Esophagus squamous epithelium (tissue), 5 donors: Measurements from ENCODE around the gene KCNMB1. TPM values are rescaled to one million over a fixed set of nuclear protein-coding genes. Genes with fewer than 3 reads are reported as not detected.

Source experiments
- DNase-seq: peaks from one replicate; lab custom pipeline; 2025; lab: John Stamatoyannopoulos, UW
- H3K27ac ChIP-seq, 4 donors: fragments of 200-600 bp; sonication (generic); one replicate each; pipeline ENCODE4 v1.5.1; 2016 to 2019; ENCODE audit warnings: mild to moderate bottlenecking in 1 of 4
- H3K27me3 ChIP-seq, 4 donors: fragments of 200-600 bp; sonication (generic); 1 replicate in 3 of 4; 2 replicates in 1 of 4; pipeline versions ENCODE4 v1.5.1 to v1.6.0; 2017 to 2021; ENCODE audit warnings: antibody characterized with exemption in 1 of 4
- H3K36me3 ChIP-seq, 3 donors: fragments of 200-600 bp; sonication (generic); one replicate each; pipeline ENCODE4 v1.5.1; 2016 to 2019
- H3K4me1 ChIP-seq, 3 donors: fragments of 200-600 bp; sonication (generic); one replicate each; pipeline ENCODE4 v1.5.1; 2017 to 2019
- H3K4me3 ChIP-seq, 4 donors: fragments of 200-600 bp; sonication (generic); 1 replicate in 3 of 4; 2 replicates in 1 of 4; pipeline ENCODE4 v1.5.1; 2016 to 2019; ENCODE audit warnings: mild to moderate bottlenecking in 2 of 4, moderate library complexity in 1 of 4
- H3K9me3 ChIP-seq, 3 donors: fragments of 200-600 bp; sonication (generic); one replicate each; pipeline ENCODE4 v1.5.1; 2016 to 2019
- CTCF ChIP-seq, 6 experiments: fragments of 450-650 bp in 4 of 6; fragments of 200-600 bp in 2 of 6; sonication (generic) in 2 of 6; IDR thresholded peaks; one replicate each; pipeline ENCODE4 v1.5.1; 2016 to 2019; ENCODE audit warnings: antibody characterized with exemption in 6 of 6, mild to moderate bottlenecking in 4 of 6, moderate library complexity in 4 of 6
- POLR2A ChIP-seq, 4 donors: fragments of 450-650 bp; IDR thresholded peaks; one replicate each; pipeline ENCODE4 v1.6.1; 2017; ENCODE audit warnings: antibody characterized with exemption in 4 of 4, mild to moderate bottlenecking in 4 of 4, moderate library complexity in 3 of 4
- WGBS, 2 donors: methylation state at CpG; one replicate each; pipeline ENCODE4 v1.1.5; 2018; 5-methylcytosine and 5-hydroxymethylcytosine counted together
- intact Hi-C: fragments of 100-400 bp; cut with DNase I; formaldehyde crosslinking; loops from one replicate; pipeline ENCODE4 v1.15.0; 2022
- total RNA-seq, 4 donors: library from RNA; depleted of rRNA; stranded (reverse); fragments of >200 nt; gene quantifications; one replicate each; pipeline ENCODE4 v1.1.0, GENCODE V29; 2016
- donor health status: DM: yes; HTN: yes; CAD: no.

KCNMB1 gene, protein sequence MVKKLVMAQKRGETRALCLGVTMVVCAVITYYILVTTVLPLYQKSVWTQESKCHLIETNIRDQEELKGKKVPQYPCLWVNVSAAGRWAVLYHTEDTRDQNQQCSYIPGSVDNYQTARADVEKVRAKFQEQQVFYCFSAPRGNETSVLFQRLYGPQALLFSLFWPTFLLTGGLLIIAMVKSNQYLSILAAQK
- total RNA-seq, result 1 to 10 TPM in 3 of 4 donors, under 1 TPM in 1; 0.38 to 9.3 (median 2.4) TPM

GRCh38 chr5:170388818-170389549 lies at the start of gene KCNMB1:
TSS of gene KCNMB1 (minus strand) at chr5:170389367. CDS start at chr5:170385447, 3,920 bp downstream.
- Histone ChIP-seq H3K4me3 (peak within 1 kb of the TSS; percentile 21 to 66 (median 36)), H3K4me1 (peaks cover 0 to 16% (median 0%) of the 10 kb centered on the region in 3 donors), H3K9me3 (no peaks in the 10 kb centered on the region), H3K27ac (peak within 1 kb of the TSS; percentile 67 to 90 (median 77)), H3K27me3 (no peaks in the 10 kb centered on the region), H3K36me3 (no peaks in the 10 kb centered on the region)
- 31 to 44% methylated on average over 5 to 9 of the region's 15 CpGs for WGBS, 2 donors
- no peak for TF ChIP-seq POLR2A (IDR thresholded peaks at IDR 0.05)
- no peak for TF ChIP-seq CTCF (IDR thresholded peaks at IDR 0.05)
- no peak for DNase-seq
- intact Hi-C loops, result no loop called here

- Histone ChIP-seq H3K4me1 (no peaks in the 10 kb centered on the region), H3K27me3 (no peaks in the 10 kb centered on the region), H3K9me3 (no peaks in the 10 kb centered on the region), H3K36me3 (no peaks in the 10 kb centered on the region), H3K27ac (no peak overlapping the region), H3K4me3 (no peak overlapping the region)
- TF ChIP-seq CTCF (IDR thresholded peaks at IDR 0.05), result no peak
- intact Hi-C loops, result loop anchor here (5.0 kb wide), 1 partner anchor 189 kb away; no protein-coding TSS in a partner anchor
- 78 to 83% methylated on average over 7 to 8 of the region's 8 CpGs for whole genome bisulfite sequencing, 2 donors
- no peak for DNase-seq
These were observed 49.4 kb upstream of the KCNMB1 start for GRCh38 chr5:170438581-170438980.

DNA sequence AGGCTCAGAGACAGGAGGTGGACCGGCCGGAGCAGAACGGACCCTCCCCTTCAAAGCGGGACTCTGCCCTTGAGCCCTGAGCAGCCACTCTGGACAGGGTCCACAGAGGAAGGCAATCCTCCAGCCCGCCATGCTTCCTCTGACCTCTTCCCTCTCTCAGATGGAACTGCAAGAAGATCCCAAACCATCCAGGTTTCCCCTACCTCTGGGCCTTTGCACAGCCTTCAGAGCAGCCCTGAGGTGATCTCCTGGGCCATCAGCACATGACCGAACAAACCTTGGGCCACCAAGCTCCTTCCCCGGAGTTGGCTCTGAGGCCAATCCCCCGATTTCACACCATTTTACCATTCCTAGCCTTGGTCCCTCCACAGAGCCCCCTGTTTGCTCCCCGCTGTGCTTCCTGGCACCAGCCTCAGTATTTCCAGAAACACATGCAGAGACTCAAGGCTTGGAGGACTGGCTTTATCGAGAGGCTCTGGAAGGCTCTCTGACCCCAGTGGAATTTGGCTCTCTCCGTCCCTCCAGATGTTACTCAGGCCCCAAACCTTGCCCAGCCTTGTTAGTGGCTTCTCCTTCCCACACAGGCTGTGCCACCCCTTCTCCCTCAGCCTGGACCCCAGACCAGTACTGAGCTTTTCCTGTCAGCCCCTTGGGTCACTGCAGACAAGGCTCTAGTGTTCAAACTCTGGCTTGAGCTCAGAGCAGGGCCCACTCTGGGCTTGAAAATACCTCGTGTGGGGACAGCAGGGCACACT lies 48.6 kb upstream of the KCNMB1 start:
- no peak for TF ChIP-seq POLR2A (IDR thresholded peaks at IDR 0.05)
- no peak for TF ChIP-seq CTCF (IDR thresholded peaks at IDR 0.05)
- WGBS, 2 donors, result 80 to 90% methylated on average over 9 to 11 of the region's 12 CpGs
- peaks cover 0 to 1% (median 0%) of the 10 kb centered on the region in 4 donors for H3K27me3 ChIP-seq
- intact Hi-C loops, result loop anchor here (5.0 kb wide), 1 partner anchor 190 kb away; no protein-coding TSS in a partner anchor
- DNase-seq, result no peak
- H3K27ac ChIP-seq, result no peak overlapping the region
- H3K9me3 ChIP-seq, result no peaks in the 10 kb centered on the region
- H3K36me3 ChIP-seq, result no peaks in the 10 kb centered on the region
- H3K4me1 ChIP-seq, result no peaks in the 10 kb centered on the region
- no peak overlapping the region for H3K4me3 ChIP-seq

DNA sequence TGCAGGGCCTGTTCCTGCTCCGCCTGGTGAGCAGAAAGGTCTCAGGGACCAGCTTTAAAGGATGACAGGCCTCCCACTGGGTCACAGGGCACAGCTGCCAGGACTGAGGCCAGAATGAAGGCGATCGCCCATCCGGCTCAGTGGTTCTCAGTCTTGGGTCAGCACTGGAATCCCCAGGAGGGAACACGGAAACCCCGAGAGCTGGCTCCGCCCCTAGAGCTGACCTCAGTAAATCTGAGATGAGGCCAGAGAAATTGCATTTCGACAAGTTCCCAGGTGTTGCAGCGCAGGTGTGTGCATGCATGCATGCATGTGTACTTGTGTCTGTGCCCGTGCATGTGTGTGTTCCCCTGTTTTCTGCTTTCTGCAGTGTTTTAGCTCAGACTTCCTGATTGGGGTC lies 47.2 kb upstream of the KCNMB1 start:
- intact Hi-C loops, result loop anchor here (5.0 kb wide), 1 partner anchor 191 kb away; no protein-coding TSS in a partner anchor
- WGBS, 2 donors, result 81 to 90% methylated on average over 2 to 3 of the region's 10 CpGs
- no peak for DNase-seq
- H3K4me3 ChIP-seq, result no peak overlapping the region
- no peaks in the 10 kb centered on the region for H3K36me3 ChIP-seq
- H3K27me3 ChIP-seq, result peaks cover 0 to 13% (median 0%) of the 10 kb centered on the region in 4 donors
- no peaks in the 10 kb centered on the region for H3K4me1 ChIP-seq
- H3K9me3 ChIP-seq, result no peaks in the 10 kb centered on the region
- H3K27ac ChIP-seq, result no peak overlapping the region
- TF ChIP-seq CTCF (IDR thresholded peaks at IDR 0.05), result no peak
- TF ChIP-seq POLR2A (IDR thresholded peaks at IDR 0.05), result no peak
